Measurements from ENCODE around the gene RHOD. TPM values are rescaled to one million over a fixed set of nuclear protein-coding genes. Genes with fewer than 3 reads are reported as not detected.

Gene RHOD
- total RNA-seq, 1 donor from 2014 or later, result 19.5 TPM

- no peaks in the 10 kb centered on the region for H3K27me3 Mint-ChIP-seq (ENCODE audit: low read depth)
- H3K27ac Mint-ChIP-seq, result no peak overlapping the region
- TF ChIP-seq, protein P1, sequence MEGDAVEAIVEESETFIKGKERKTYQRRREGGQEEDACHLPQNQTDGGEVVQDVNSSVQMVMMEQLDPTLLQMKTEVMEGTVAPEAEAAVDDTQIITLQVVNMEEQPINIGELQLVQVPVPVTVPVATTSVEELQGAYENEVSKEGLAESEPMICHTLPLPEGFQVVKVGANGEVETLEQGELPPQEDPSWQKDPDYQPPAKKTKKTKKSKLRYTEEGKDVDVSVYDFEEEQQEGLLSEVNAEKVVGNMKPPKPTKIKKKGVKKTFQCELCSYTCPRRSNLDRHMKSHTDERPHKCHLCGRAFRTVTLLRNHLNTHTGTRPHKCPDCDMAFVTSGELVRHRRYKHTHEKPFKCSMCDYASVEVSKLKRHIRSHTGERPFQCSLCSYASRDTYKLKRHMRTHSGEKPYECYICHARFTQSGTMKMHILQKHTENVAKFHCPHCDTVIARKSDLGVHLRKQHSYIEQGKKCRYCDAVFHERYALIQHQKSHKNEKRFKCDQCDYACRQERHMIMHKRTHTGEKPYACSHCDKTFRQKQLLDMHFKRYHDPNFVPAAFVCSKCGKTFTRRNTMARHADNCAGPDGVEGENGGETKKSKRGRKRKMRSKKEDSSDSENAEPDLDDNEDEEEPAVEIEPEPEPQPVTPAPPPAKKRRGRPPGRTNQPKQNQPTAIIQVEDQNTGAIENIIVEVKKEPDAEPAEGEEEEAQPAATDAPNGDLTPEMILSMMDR (IDR thresholded peaks at IDR 0.05; ENCODE audit: unreplicated experiment), result no peak
- no peak for DNase-seq (ENCODE audit: low spot score in 2 of 2, unreplicated experiment in 2 of 2)
- no peak overlapping the region for H3K4me3 Mint-ChIP-seq
- H3K9me3 Mint-ChIP-seq, result no peaks in the 10 kb centered on the region
- no peaks in the 10 kb centered on the region for H3K4me1 Mint-ChIP-seq
- H3K36me3 Mint-ChIP-seq, result no peaks in the 10 kb centered on the region
Observed at GRCh38 chr11:67090717-67091116, 34.1 kb downstream of the RHOD start.

GRCh38 chr11:67095214-67095507 is 38.5 kb downstream of the RHOD start:
- no peak overlapping the region for H3K4me3 Mint-ChIP-seq
- H3K9me3 Mint-ChIP-seq, result no peaks in the 10 kb centered on the region
- no peaks in the 10 kb centered on the region for H3K4me1 Mint-ChIP-seq
- H3K36me3 Mint-ChIP-seq, result no peaks in the 10 kb centered on the region
- no peaks in the 10 kb centered on the region for H3K27me3 Mint-ChIP-seq (ENCODE audit: low read depth)
- no peak for DNase-seq (ENCODE audit: low spot score in 2 of 2, unreplicated experiment in 2 of 2)
- TF ChIP-seq, protein P1 (IDR thresholded peaks at IDR 0.05; ENCODE audit: unreplicated experiment), result peak; percentile 6
- H3K27ac Mint-ChIP-seq, result no peak overlapping the region

DNA sequence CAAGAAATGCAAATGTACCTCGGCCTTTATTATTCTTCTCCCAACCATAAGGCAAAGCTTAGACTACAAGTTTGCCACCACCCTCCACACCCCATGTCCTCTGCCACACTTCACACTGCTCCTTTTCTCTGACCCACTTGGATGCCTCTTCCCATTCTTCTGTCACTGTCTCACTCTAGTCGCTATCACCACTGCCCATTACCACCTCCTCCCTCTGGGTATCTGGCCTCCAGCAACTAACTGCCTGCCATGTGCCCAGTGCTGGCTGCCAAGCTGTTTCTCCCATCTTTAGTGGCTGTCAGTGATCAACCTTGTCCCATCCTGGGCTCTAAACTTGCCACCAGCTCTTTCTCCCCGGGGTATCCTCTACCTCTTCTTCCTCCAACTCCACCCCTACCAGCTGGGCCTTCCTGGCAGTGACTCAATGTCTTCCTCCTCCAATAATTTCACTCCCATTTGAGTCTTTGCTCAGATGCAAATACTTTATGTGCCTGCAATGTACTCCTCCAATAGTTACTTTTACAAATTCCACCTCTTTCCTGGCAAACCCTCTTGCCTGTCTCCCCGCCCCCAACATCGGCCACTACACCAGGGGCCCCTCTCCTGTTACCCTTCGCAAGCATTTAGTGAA is 42.3 kb downstream of the RHOD start:
- Mint-ChIP-seq H3K27ac (no peak overlapping the region), H3K9me3 (no peaks in the 10 kb centered on the region), H3K4me1 (peaks cover 3% of the 10 kb centered on the region), H3K36me3 (no peaks in the 10 kb centered on the region), H3K27me3 (ENCODE audit: low read depth) (no peaks in the 10 kb centered on the region), H3K4me3 (no peak overlapping the region)
- TF ChIP-seq, protein P1 (IDR thresholded peaks at IDR 0.05; ENCODE audit: unreplicated experiment), result no peak
- DNase-seq (ENCODE audit: low spot score in 2 of 2, unreplicated experiment in 2 of 2), result no peak

DNA sequence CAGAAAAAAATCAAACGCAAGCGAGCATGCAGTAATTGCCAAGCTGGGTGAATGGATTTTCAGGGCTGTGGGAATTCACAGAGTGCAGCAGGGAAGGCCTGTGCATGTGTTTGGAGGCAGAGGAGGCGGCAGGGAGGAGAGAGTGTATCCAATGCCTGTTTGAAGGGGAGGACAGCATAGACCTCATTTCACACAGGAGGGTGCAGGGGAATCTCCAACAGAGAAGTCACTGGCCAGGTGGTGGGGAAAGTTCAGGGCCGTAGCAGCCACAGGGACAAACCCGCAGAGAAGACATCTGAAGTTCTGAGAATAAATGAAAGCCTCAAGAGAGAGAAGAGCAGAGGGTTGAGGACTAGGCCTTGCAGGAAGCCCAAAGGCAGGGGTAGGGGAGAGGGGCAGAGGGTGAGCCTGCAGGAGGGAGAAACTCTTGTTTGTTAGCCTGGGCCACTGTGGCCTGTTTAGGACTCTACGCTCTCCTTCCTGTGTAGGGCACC is 43.2 kb downstream of the RHOD start:
- TF ChIP-seq, protein P1 (IDR thresholded peaks at IDR 0.05; ENCODE audit: unreplicated experiment), result no peak
- no peaks in the 10 kb centered on the region for H3K36me3 Mint-ChIP-seq
- H3K4me1 Mint-ChIP-seq, result peaks cover 4% of the 10 kb centered on the region
- H3K27ac Mint-ChIP-seq, result no peak overlapping the region
- no peak overlapping the region for H3K4me3 Mint-ChIP-seq
- H3K9me3 Mint-ChIP-seq, result no peaks in the 10 kb centered on the region
- H3K27me3 Mint-ChIP-seq (ENCODE audit: low read depth), result no peaks in the 10 kb centered on the region
- DNase-seq (ENCODE audit: low spot score in 2 of 2, unreplicated experiment in 2 of 2), result no peak

GRCh38 chr11:67102664-67103063 is 46.0 kb downstream of the RHOD start:
- Mint-ChIP-seq H3K9me3 (no peaks in the 10 kb centered on the region), H3K27me3 (ENCODE audit: low read depth) (no peaks in the 10 kb centered on the region), H3K4me3 (no peak overlapping the region), H3K27ac (no peak overlapping the region), H3K36me3 (no peaks in the 10 kb centered on the region), H3K4me1 (peaks cover 4% of the 10 kb centered on the region)
- no peak for DNase-seq (ENCODE audit: low spot score in 2 of 2, unreplicated experiment in 2 of 2)
- TF ChIP-seq, protein P1 (IDR thresholded peaks at IDR 0.05; ENCODE audit: unreplicated experiment), result no peak

DNA sequence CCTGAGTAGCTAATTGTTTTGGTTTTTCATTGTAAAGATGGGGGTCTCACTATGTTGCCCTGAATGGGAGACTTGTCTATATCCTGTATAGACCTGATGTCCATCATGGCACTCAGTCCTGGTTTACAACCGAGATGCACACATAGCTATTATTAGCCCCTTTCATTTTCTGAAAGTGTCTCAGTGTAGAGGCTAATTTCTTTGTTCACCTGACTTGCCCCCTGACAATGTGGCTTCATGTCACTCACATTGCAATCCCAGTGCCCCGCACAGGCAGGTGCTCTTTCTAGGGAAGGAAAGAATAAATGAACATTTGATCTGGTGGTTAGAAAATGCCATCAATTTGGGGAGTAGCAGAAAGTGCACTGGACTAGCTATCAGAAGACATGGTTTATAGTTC is 49.3 kb downstream of the RHOD start:
- Mint-ChIP-seq H3K36me3 (no peaks in the 10 kb centered on the region), H3K9me3 (no peaks in the 10 kb centered on the region), H3K4me3 (no peak overlapping the region), H3K27ac (no peak overlapping the region), H3K27me3 (ENCODE audit: low read depth) (no peaks in the 10 kb centered on the region), H3K4me1 (peaks cover 3% of the 10 kb centered on the region)
- DNase-seq (ENCODE audit: low spot score in 2 of 2, unreplicated experiment in 2 of 2), result no peak
- TF ChIP-seq, protein P1 (IDR thresholded peaks at IDR 0.05; ENCODE audit: unreplicated experiment), result no peak

All from mesothelial cell of epicardium (in vitro differentiated cells).